Upper lobe of right lung (tissue), 1 donor: Measurements from ENCODE around the gene STX8. TPM values are rescaled to one million over a fixed set of nuclear protein-coding genes. Genes with fewer than 3 reads are reported as not detected.

Experiments
- ATAC-seq: fragments of 200-7000 bp; cut with Tn5 transposase; one replicate; pipeline ENCODE4 v1.9.1; 2020; ENCODE audit warnings: mild to moderate bottlenecking, moderate library complexity
- DNase-seq: peaks from one replicate; pipeline ENCODE4 v3.0.0-alpha.2; 2020
- H3K27ac ChIP-seq: fragments of 200-600 bp; one replicate; pipeline ENCODE4 v1.8.0; 2022
- H3K27me3 ChIP-seq: fragments of 200-600 bp; one replicate; pipeline ENCODE4 v1.8.0; 2022; ENCODE audit warnings: mild to moderate bottlenecking
- H3K36me3 ChIP-seq: fragments of 200-600 bp; one replicate; pipeline ENCODE4 v1.8.0; 2022
- H3K4me1 ChIP-seq: fragments of 200-600 bp; one replicate; pipeline ENCODE4 v1.8.0; 2022
- H3K4me3 ChIP-seq: fragments of 200-600 bp; one replicate; pipeline ENCODE4 v1.8.0; 2022; ENCODE audit warnings: mild to moderate bottlenecking
- H3K9me3 ChIP-seq: fragments of 200-600 bp; one replicate; pipeline ENCODE4 v1.8.0; 2022
- intact Hi-C: fragments of 100-400 bp; cut with DNase I; formaldehyde crosslinking; loops from one replicate; pipeline ENCODE4 v1.11.0; 2022
- total RNA-seq: library from RNA; stranded (reverse); fragmentation: NEBNext Ultra II Directional; extraction: Animal tissue kit (Norgen Biotek cat#: 25700); gene quantifications from one replicate; pipeline ENCODE4 v1.2.1, GENCODE V29; 2021
- TF ChIP-seq, protein P1 (sequence below): fragments of 200-600 bp; IDR thresholded peaks from one replicate; pipeline ENCODE4 v1.8.0; 2022; ENCODE audit warnings: antibody characterized with exemption
- donor health status: DM: no; HTN: yes; CAD: no; lungs with severe emphysema.

Gene STX8
- total RNA-seq, 1 donor from 2014 or later: 52.5 TPM

DNA sequence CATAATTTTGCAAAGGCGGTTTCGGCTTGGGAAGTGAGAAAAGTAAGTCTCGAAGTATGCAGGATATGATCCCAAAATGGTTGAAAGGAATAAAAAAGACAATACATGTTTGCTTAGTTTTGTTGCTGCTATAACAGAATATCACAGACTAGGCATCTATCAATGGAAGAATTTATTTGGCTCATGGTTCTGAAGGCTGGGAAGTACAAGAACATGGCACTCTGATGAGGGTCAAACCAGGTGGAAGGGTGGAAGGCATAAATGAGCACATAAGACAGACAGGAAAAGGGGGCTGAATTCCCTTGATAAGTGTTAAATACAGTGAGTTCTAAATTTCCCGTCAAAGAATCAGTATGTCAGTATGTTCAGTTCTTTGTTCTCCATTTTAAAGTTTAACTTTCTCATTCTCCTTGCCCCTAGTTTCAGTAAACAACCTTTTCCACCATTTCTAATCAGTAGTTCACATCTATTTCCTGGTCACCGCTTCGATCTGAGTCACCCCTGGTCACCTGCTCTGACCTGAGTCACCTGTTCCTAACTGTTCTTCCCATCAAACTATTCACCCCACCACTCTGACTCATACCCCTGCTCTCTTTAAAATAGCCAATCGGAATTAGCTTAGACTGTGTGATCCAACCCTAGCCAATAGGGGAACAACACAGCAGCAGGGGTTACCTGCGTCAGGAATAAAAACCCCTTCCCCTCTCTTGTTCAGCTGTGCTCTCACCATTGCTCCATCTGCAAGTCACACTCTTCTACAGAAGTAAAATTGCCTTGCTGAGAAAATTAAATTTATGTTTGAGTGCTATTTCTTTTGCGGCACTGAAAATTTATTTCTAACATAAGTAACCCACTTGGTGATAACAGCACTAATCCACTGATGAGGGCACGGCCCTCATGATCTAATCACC, 240.8 kb downstream of the STX8 start:
- TF ChIP-seq, protein P1, sequence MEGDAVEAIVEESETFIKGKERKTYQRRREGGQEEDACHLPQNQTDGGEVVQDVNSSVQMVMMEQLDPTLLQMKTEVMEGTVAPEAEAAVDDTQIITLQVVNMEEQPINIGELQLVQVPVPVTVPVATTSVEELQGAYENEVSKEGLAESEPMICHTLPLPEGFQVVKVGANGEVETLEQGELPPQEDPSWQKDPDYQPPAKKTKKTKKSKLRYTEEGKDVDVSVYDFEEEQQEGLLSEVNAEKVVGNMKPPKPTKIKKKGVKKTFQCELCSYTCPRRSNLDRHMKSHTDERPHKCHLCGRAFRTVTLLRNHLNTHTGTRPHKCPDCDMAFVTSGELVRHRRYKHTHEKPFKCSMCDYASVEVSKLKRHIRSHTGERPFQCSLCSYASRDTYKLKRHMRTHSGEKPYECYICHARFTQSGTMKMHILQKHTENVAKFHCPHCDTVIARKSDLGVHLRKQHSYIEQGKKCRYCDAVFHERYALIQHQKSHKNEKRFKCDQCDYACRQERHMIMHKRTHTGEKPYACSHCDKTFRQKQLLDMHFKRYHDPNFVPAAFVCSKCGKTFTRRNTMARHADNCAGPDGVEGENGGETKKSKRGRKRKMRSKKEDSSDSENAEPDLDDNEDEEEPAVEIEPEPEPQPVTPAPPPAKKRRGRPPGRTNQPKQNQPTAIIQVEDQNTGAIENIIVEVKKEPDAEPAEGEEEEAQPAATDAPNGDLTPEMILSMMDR: no peak
- Histone ChIP-seq H3K9me3 (no peaks in the 10 kb centered on the region), H3K4me1 (no peaks in the 10 kb centered on the region), H3K4me3 (no peak overlapping the region), H3K36me3 (no peaks in the 10 kb centered on the region), H3K27ac (no peak overlapping the region), H3K27me3 (no peaks in the 10 kb centered on the region)
- DNase-seq (no peak), ATAC-seq (no peak)
- intact Hi-C loops: no loop called here

DNA sequence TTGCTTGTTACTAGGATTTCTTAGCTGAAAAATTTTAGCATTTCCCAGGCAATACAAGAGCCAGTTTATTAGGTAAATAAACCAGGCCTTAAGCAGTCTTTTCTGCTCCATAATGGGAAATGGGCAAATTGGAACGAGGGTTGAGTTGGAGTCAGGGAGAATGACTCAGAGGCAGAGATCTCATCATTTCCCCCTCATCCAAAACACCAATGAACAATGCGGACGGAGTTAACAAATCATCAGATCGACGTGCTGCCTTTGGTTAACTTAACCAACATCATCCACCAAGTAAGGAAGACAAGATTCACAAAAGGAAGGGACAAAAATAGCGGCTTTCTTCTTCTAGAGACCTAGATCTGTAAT, 243.5 kb downstream of the STX8 start:
- ATAC-seq (no peak), DNase-seq (no peak)
- no peaks in the 10 kb centered on the region for H3K27me3 ChIP-seq
- no peak overlapping the region for H3K4me3 ChIP-seq
- H3K27ac ChIP-seq: no peak overlapping the region
- intact Hi-C loops: no loop called here
- no peaks in the 10 kb centered on the region for H3K4me1 ChIP-seq
- H3K9me3 ChIP-seq: no peaks in the 10 kb centered on the region
- TF ChIP-seq, protein P1: no peak
- H3K36me3 ChIP-seq: no peaks in the 10 kb centered on the region

DNA sequence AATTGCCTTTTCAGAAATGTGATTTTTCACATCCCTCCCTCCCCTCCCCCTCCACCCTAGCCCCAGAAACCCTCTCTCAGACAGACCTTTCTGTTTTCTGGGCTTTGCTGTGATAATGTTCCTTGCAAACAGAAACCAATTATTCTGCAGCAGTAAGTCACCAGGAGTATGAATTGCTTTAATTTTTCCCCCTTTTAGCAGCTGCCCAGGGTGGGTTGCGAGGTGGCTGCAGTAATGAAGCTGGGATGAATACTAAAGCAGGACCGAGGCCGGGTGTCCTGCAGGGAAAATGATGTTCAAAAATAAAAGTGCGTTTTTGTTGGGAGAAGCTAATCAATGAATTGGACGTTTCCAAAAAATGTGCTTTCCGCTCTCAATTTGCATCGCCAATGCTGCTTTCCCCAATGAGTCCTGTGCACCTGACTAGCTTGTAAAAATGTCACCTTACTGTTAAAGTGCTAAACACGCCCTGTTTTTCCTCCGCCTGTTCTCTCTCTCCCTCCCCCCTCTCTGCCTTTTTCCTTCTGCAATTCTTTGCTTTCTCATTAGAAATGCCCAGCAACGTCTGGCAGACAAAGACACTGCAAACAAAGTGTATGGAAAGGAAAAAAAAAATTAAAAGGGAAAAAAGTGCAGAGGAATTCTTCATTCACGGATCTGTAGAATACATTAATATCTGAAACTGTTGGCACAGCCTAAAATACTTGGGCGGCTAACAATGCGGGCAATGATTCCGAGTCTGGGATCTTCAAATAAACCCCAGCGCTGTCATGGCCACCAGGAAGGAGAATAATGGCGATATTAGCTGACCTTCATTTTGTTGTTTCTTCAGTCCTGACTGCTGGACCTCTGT, 244.1 kb downstream of the STX8 start:
- Histone ChIP-seq H3K4me3 (no peak overlapping the region), H3K9me3 (no peaks in the 10 kb centered on the region), H3K27me3 (no peaks in the 10 kb centered on the region), H3K27ac (no peak overlapping the region), H3K4me1 (no peaks in the 10 kb centered on the region), H3K36me3 (no peaks in the 10 kb centered on the region)
- DNase-seq (no peak), ATAC-seq (no peak)
- TF ChIP-seq, protein P1: no peak
- intact Hi-C loops: no loop called here

DNA sequence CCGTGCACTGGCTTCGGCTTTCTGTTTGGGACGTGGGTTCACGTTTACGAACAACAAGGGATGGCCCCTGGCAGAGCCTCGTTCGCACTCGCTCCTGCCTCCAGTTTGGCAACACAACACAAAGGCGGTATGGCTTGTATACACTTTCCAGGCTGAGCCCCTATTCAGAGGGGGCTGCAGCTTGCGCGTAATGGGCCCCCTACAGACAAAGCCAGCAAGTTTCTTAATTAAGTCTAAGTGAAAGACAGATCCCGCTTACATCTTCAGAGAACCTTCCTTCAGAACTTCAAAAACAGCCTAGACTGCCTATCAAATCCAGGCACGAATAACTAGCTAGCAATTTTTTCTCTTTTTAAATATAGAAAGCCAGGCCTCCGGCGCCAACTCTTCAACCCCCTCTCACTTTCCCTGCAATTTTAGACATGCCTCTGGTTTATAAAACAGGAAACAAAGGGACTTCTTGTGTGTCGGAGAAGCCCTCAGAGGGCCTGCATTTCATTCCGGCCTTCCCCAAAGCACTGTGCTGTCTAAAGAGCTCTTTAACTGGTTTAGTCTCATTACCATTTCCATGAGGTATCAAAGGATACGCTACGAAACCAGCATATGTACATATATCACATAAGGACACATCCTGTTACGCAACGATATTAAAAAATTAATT, 244.9 kb downstream of the STX8 start:
- no peak overlapping the region for H3K4me3 ChIP-seq
- H3K27me3 ChIP-seq: no peaks in the 10 kb centered on the region
- intact Hi-C loops: no loop called here
- TF ChIP-seq, protein P1: no peak
- H3K9me3 ChIP-seq: no peaks in the 10 kb centered on the region
- no peak for DNase-seq
- no peak for ATAC-seq
- no peaks in the 10 kb centered on the region for H3K4me1 ChIP-seq
- H3K27ac ChIP-seq: no peak overlapping the region
- no peaks in the 10 kb centered on the region for H3K36me3 ChIP-seq

DNA sequence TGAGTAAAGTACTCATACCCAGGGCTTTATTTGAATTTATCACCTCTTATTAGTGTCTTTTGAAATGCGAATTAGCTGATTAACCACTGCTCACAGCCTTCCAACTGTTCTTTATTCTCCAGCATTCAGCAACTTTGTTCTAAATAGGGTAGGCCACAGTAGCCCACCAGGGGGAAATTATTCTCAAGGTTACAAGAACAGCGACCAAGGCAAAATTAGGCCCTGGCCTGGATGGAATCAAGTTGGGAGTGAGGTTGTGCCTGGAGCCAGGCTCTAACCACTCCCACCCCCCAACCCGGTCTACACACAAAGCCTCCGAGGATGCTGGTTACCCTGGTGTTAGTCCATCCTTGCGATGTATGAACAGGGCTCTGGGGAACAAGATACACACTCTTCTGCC, 245.5 kb downstream of the STX8 start:
- DNase-seq (no peak), ATAC-seq (no peak)
- Histone ChIP-seq H3K27ac (no peak overlapping the region), H3K36me3 (no peaks in the 10 kb centered on the region), H3K27me3 (no peaks in the 10 kb centered on the region), H3K4me3 (no peak overlapping the region), H3K9me3 (no peaks in the 10 kb centered on the region), H3K4me1 (no peaks in the 10 kb centered on the region)
- TF ChIP-seq, protein P1: no peak
- intact Hi-C loops: no loop called here
